Nephron progenitor cell (in vitro differentiated cells): Measurements from ENCODE around the gene DUSP3.

Experiments used
- DNase-seq: peaks from one replicate; pipeline ENCODE4 v3.0.0; 2021
- H3K27ac Mint-ChIP-seq: 2 replicates; pipeline ENCODE4 v1.8.0; 2021; ENCODE audit warnings: mild to moderate bottlenecking, moderate library complexity, mixed read lengths
- H3K27me3 Mint-ChIP-seq: 2 replicates; pipeline ENCODE4 v1.8.0; 2021; ENCODE audit warnings: mild to moderate bottlenecking, low read depth, mixed read lengths; ENCODE audit not compliant: poor library complexity
- H3K36me3 Mint-ChIP-seq: 2 replicates; pipeline ENCODE4 v1.8.0; 2021; ENCODE audit warnings: low read depth, mixed read lengths
- H3K4me1 Mint-ChIP-seq: 2 replicates; pipeline ENCODE4 v1.8.0; 2021; ENCODE audit warnings: mixed read lengths
- H3K4me3 Mint-ChIP-seq: 2 replicates; pipeline ENCODE4 v1.8.0; 2021; ENCODE audit warnings: mild to moderate bottlenecking, moderate library complexity, mixed read lengths
- H3K9me3 Mint-ChIP-seq: 2 replicates; pipeline ENCODE4 v1.8.0; 2021; ENCODE audit warnings: mild to moderate bottlenecking, moderate library complexity, mixed read lengths
- CTCF ChIP-seq: fragments of 200-600 bp; sonication (generic); IDR thresholded peaks from 2 replicates; pipeline ENCODE4 v1.5.0; 2021; ENCODE audit warnings: antibody characterized with exemption

The DUSP3 gene

GRCh38 chr17:43769859-43770258 lies 8.9 kb downstream of the DUSP3 start:
- Mint-ChIP-seq H3K27ac (no peak overlapping the region), H3K9me3 (no peaks in the 10 kb centered on the region), H3K27me3 (peaks cover 13% of the 10 kb centered on the region), H3K4me1 (peaks cover 15% of the 10 kb centered on the region), H3K36me3 (peaks cover 48% of the 10 kb centered on the region), H3K4me3 (no peak overlapping the region)
- no peak for DNase-seq
- no peak for TF ChIP-seq CTCF

- Mint-ChIP-seq H3K9me3 (no peaks in the 10 kb centered on the region), H3K4me1 (peaks cover 13% of the 10 kb centered on the region), H3K27ac (no peak overlapping the region), H3K4me3 (no peak overlapping the region), H3K27me3 (peaks cover 13% of the 10 kb centered on the region), H3K36me3 (peaks cover 47% of the 10 kb centered on the region)
- no peak for DNase-seq
- TF ChIP-seq CTCF: no peak
Observed at GRCh38 chr17:43769426-43769825, 9.4 kb downstream of the DUSP3 start.

- no peak for TF ChIP-seq CTCF
- Mint-ChIP-seq H3K4me3 (no peak overlapping the region), H3K36me3 (peaks cover 42% of the 10 kb centered on the region), H3K9me3 (no peaks in the 10 kb centered on the region), H3K27ac (no peak overlapping the region), H3K4me1 (peaks cover 13% of the 10 kb centered on the region), H3K27me3 (peaks cover 14% of the 10 kb centered on the region)
- no peak for DNase-seq
Observed at GRCh38 chr17:43768943-43769342, 9.8 kb downstream of the DUSP3 start.

GRCh38 chr17:43768382-43768781 lies 10.4 kb downstream of the DUSP3 start:
- Mint-ChIP-seq H3K4me3 (no peak overlapping the region), H3K9me3 (no peaks in the 10 kb centered on the region), H3K27me3 (peaks cover 17% of the 10 kb centered on the region), H3K27ac (no peak overlapping the region), H3K4me1 (peaks cover 10% of the 10 kb centered on the region), H3K36me3 (peaks cover 37% of the 10 kb centered on the region)
- no peak for DNase-seq
- TF ChIP-seq CTCF: no peak

- DNase-seq: no peak
- TF ChIP-seq CTCF: no peak
- Mint-ChIP-seq H3K4me3 (no peak overlapping the region), H3K4me1 (peaks cover 3% of the 10 kb centered on the region), H3K9me3 (no peaks in the 10 kb centered on the region), H3K36me3 (peaks cover 30% of the 10 kb centered on the region), H3K27ac (no peak overlapping the region), H3K27me3 (peaks cover 22% of the 10 kb centered on the region)
Observed at GRCh38 chr17:43767713-43768059, 11.1 kb downstream of the DUSP3 start.

GRCh38 chr17:43767053-43767712 lies 11.6 kb downstream of the DUSP3 start:
- no peak overlapping the region for H3K27ac Mint-ChIP-seq
- no peaks in the 10 kb centered on the region for H3K9me3 Mint-ChIP-seq
- peaks cover 25% of the 10 kb centered on the region for H3K36me3 Mint-ChIP-seq
- no peak for TF ChIP-seq CTCF
- no peaks in the 10 kb centered on the region for H3K4me1 Mint-ChIP-seq
- H3K4me3 Mint-ChIP-seq: no peak overlapping the region
- DNase-seq: no peak
- H3K27me3 Mint-ChIP-seq: peaks cover 22% of the 10 kb centered on the region
